Osteoblast (primary cell): ENCODE measurements around the gene FRMD4B. TPM values are rescaled to one million over a fixed set of nuclear protein-coding genes. Genes with fewer than 3 reads are reported as not detected.

Experiments used
- DNase-seq: peaks from one replicate; pipeline ENCODE4 v3.0.0; 2011; ENCODE audit warnings: low spot score, mixed read lengths; ENCODE audit not compliant: insufficient read length; ENCODE audit errors: missing footprints
- H2AFZ ChIP-seq: 2 replicates; pipeline ENCODE4 v1.6.0; 2011; ENCODE audit warnings: mild to moderate bottlenecking, low read length
- H3K27ac ChIP-seq: 2 replicates; pipeline ENCODE4 v1.5.1; 2011; ENCODE audit warnings: mild to moderate bottlenecking, low read depth, low read length, moderate library complexity
- H3K27me3 ChIP-seq: 2 replicates; pipeline ENCODE4 v1.6.0; 2012; ENCODE audit warnings: mild to moderate bottlenecking, control low read depth, inconsistent platforms, low read length, moderate library complexity; ENCODE audit not compliant: insufficient read depth
- H3K36me3 ChIP-seq: 2 replicates; pipeline ENCODE4 v1.5.1; 2011; ENCODE audit warnings: mild to moderate bottlenecking, low read length, control low read depth, moderate library complexity; ENCODE audit not compliant: insufficient read depth
- H3K4me1 ChIP-seq: 2 replicates; pipeline ENCODE4 v1.5.1; 2011; ENCODE audit warnings: mild to moderate bottlenecking, low read length, control low read depth, moderate library complexity; ENCODE audit not compliant: insufficient read depth
- H3K4me2 ChIP-seq: 2 replicates; pipeline ENCODE4 v1.6.0; 2011; ENCODE audit warnings: mild to moderate bottlenecking, low read length; ENCODE audit not compliant: insufficient read depth
- H3K4me3 ChIP-seq: fragments of 200-600 bp; sonication (generic); 3 replicates; pipeline ENCODE4 v1.5.1; 2012; ENCODE audit warnings: mild to moderate bottlenecking, low read length, inconsistent platforms; ENCODE audit not compliant: insufficient read depth
- H3K79me2 ChIP-seq: 2 replicates; pipeline ENCODE4 v1.6.0; 2012; ENCODE audit warnings: mild to moderate bottlenecking, low read length, control low read depth, inconsistent platforms; ENCODE audit not compliant: insufficient read depth
- H3K9me3 ChIP-seq: 2 replicates; pipeline ENCODE4 v1.5.1; 2011; ENCODE audit warnings: low read depth, low read length, control low read depth
- H4K20me1 ChIP-seq: 2 replicates; pipeline ENCODE4 v1.6.0; 2012; ENCODE audit warnings: mild to moderate bottlenecking, low read length, control low read depth; ENCODE audit not compliant: insufficient read depth
- CTCF ChIP-seq: IDR thresholded peaks from 2 replicates; pipeline ENCODE4 v1.5.1; 2011; ENCODE audit warnings: mild to moderate bottlenecking, low read depth, low read length, moderate library complexity; ENCODE audit errors: extremely low read depth
- total RNA-seq: library from RNA; depleted of rRNA; stranded (reverse); fragments of >200 nt; gene quantifications from 2 replicates; pipeline ENCODE4 v1.2.3, GENCODE V29; 2012

The FRMD4B gene
- total RNA-seq, 1 donor = 0.72 TPM

GRCh38 chr3:69121513-69121912 is 264.4 kb downstream of the FRMD4B start:
- no peak for TF ChIP-seq CTCF
- H3K4me3 ChIP-seq = no peak overlapping the region
- peaks cover 8% of the 10 kb centered on the region for H3K27me3 ChIP-seq
- no peaks in the 10 kb centered on the region for H3K36me3 ChIP-seq
- H3K4me2 ChIP-seq = no peak overlapping the region
- no peak overlapping the region for H2AFZ ChIP-seq
- no peaks in the 10 kb centered on the region for H3K79me2 ChIP-seq
- DNase-seq = no peak
- no peaks in the 10 kb centered on the region for H3K4me1 ChIP-seq
- H3K9me3 ChIP-seq = no peaks in the 10 kb centered on the region
- H4K20me1 ChIP-seq = no peaks in the 10 kb centered on the region
- H3K27ac ChIP-seq = no peak overlapping the region

- Histone ChIP-seq H3K79me2 (no peaks in the 10 kb centered on the region), H3K36me3 (no peaks in the 10 kb centered on the region), H3K27me3 (peaks cover 4% of the 10 kb centered on the region), H3K9me3 (no peaks in the 10 kb centered on the region), H2AFZ (no peak overlapping the region), H3K4me1 (peaks cover 3% of the 10 kb centered on the region), H4K20me1 (no peaks in the 10 kb centered on the region), H3K4me2 (no peak overlapping the region), H3K4me3 (no peak overlapping the region), H3K27ac (no peak overlapping the region)
- DNase-seq = no peak
- TF ChIP-seq CTCF = peak; percentile 96
Measured at GRCh38 chr3:69120879-69121464, 264.9 kb downstream of the FRMD4B start.
